Prostate gland (tissue), 2 donors: Measurements from ENCODE around the gene TUBD1. TPM values are rescaled to one million over a fixed set of nuclear protein-coding genes. Genes with fewer than 3 reads are reported as not detected.
A peak's percentile ranks its signal among the peaks of the same experiment; 100 is the strongest.
"Not testable (repeated sequence)": the region's sequence is repeated elsewhere in the genome, so short reads cannot be mapped to it uniquely, and the experiment has no call there.

Source experiments
- DNase-seq: peaks from one replicate; pipeline ENCODE4 v3.0.0-alpha.2; 2019; ENCODE audit warnings: low spot score
- H3K27ac ChIP-seq, 2 donors: fragments of 200-600 bp; sonication (generic); 2 replicates each; pipeline ENCODE4 v1.5.1; 2017 to 2019
- H3K27me3 ChIP-seq: fragments of 200-600 bp; sonication (generic); replicated peaks from 2 replicates; pipeline ENCODE4 v1.5.1; 2019; ENCODE audit not compliant: insufficient read depth
- H3K36me3 ChIP-seq, 2 donors: fragments of 200-600 bp; sonication (generic); 1 replicate in 1 of 2; 2 replicates in 1 of 2; pipeline versions ENCODE4 v1.5.1 to v1.8.1; 2017 to 2019
- H3K4me1 ChIP-seq: fragments of 200-600 bp; sonication (generic); replicated peaks from 2 replicates; pipeline ENCODE4 v1.5.1; 2019
- H3K4me3 ChIP-seq, 2 donors: fragments of 200-600 bp; sonication (generic); 2 replicates each; pipeline ENCODE4 v1.5.1; 2017 to 2019
- H3K9me3 ChIP-seq: fragments of 200-600 bp; sonication (generic); 2 replicates; pipeline ENCODE4 v1.5.1; 2017
- POLR2A ChIP-seq: fragments of 450-650 bp; IDR thresholded peaks from one replicate; pipeline ENCODE4 v1.6.1; 2016; ENCODE audit warnings: antibody characterized with exemption, mild to moderate bottlenecking
- POLR2AphosphoS5 ChIP-seq: sonication (generic); formaldehyde crosslinking; IDR thresholded peaks from one replicate; pipeline ENCODE4 v1.6.1; 2017; ENCODE audit warnings: antibody characterized with exemption
- WGBS: methylation state at CpG from one replicate; pipeline ENCODE4 v1.1.5; 2018; 5-methylcytosine and 5-hydroxymethylcytosine counted together
- intact Hi-C: fragments of 100-400 bp; cut with DNase I; formaldehyde crosslinking; loops from one replicate; pipeline ENCODE4 v1.14.2; 2022
- total RNA-seq, 2 donors: library from RNA; depleted of rRNA; stranded (reverse); fragments of >200 nt; gene quantifications; one replicate each; pipeline ENCODE4 v1.1.0, GENCODE V29; 2016
- TF ChIP-seq, protein P1 (sequence below), 4 experiments: fragments of 200-600 bp in 2 of 4; fragments of 450-650 bp in 2 of 4; sonication (generic) in 2 of 4; IDR thresholded peaks; 1 replicate in 3 of 4; 2 replicates in 1 of 4; pipeline ENCODE4 v1.5.1; 2016 to 2019; ENCODE audit warnings: antibody characterized with exemption in 4 of 4, mild to moderate bottlenecking in 2 of 4, moderate library complexity in 2 of 4

The TUBD1 gene
- total RNA-seq, 2 donors from 2014 or later = 13.3 to 22.5 TPM

- H3K27ac ChIP-seq = peak overlapping the region; percentile 96 to 99
- H3K4me1 ChIP-seq = peaks cover 19% of the 10 kb centered on the region
- H3K36me3 ChIP-seq = no peaks in the 10 kb centered on the region
- DNase-seq = peak; percentile 64
- H3K27me3 ChIP-seq = no peaks in the 10 kb centered on the region
- no peaks in the 10 kb centered on the region for H3K9me3 ChIP-seq
- 86% methylated on average over 13 of the region's 13 CpGs for WGBS
- no peak overlapping the region for H3K4me3 ChIP-seq
- intact Hi-C loops = no loop called here
- no peak for TF ChIP-seq POLR2A
- TF ChIP-seq, protein P1, sequence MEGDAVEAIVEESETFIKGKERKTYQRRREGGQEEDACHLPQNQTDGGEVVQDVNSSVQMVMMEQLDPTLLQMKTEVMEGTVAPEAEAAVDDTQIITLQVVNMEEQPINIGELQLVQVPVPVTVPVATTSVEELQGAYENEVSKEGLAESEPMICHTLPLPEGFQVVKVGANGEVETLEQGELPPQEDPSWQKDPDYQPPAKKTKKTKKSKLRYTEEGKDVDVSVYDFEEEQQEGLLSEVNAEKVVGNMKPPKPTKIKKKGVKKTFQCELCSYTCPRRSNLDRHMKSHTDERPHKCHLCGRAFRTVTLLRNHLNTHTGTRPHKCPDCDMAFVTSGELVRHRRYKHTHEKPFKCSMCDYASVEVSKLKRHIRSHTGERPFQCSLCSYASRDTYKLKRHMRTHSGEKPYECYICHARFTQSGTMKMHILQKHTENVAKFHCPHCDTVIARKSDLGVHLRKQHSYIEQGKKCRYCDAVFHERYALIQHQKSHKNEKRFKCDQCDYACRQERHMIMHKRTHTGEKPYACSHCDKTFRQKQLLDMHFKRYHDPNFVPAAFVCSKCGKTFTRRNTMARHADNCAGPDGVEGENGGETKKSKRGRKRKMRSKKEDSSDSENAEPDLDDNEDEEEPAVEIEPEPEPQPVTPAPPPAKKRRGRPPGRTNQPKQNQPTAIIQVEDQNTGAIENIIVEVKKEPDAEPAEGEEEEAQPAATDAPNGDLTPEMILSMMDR (IDR thresholded peaks at IDR 0.05) = no peak
- TF ChIP-seq POLR2AphosphoS5 = peak; percentile 53
Measured at GRCh38 chr17:59842901-59843652, 49.7 kb downstream of the TUBD1 start.

DNA sequence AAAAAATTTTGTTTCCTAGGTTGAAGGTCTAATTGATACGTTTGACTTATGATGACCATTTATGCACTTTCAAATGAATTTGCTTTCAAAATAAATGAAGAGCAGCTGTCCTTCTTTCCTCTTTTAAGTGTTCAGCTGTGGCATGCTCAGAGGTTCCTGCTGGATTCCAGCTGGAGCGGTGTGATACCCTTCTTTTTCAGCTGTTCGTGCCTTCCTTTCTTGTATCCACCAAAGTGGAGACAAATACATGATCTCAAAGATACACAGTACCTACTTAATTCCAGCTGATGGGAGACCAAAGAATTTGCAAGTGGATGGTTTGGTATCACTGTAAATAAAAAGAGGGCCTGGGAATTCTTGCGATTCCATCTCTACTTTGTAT, 50.9 kb downstream of the TUBD1 start:
- WGBS = 41% methylated on average over 4 of the region's 4 CpGs

DNA sequence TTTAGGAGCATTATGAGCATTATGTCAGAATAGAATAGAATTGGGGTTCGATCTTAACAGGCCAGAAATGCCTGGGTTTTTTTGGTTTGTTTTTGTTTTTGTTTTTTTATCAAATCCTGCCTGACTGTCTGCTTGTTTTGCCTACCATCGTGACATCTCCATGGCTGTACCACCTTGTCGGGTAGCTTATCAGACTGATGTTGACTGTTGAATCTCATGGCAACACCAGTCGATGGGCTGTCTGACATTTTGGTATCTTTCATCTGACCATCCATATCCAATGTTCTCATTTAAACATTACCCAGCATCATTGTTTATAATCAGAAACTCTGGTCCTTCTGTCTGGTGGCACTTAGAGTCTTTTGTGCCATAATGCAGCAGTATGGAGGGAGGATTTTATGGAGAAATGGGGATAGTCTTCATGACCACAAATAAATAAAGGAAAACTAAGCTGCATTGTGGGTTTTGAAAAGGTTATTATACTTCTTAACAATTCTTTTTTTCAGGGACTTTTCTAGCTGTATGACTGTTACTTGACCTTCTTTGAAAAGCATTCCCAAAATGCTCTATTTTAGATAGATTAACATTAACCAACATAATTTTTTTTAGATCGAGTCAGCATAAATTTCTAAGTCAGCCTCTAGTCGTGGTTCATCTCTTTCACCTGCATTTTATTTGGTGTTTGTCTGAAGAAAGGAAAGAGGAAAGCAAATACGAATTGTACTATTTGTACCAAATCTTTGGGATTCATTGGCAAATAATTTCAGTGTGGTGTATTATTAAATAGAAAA, 51.5 kb downstream of the TUBD1 start:
- H3K9me3 ChIP-seq, intact Hi-C loops, H3K36me3 ChIP-seq, H3K27me3 ChIP-seq, DNase-seq: not testable (repeated sequence)
- Histone ChIP-seq H3K27ac (peak overlapping the region; percentile 96 to 99), H3K4me1 (peaks cover 14% of the 10 kb centered on the region), H3K4me3 (peak overlapping the region; percentile 46 to 67)
- TF ChIP-seq, protein P1 (IDR thresholded peaks at IDR 0.05) = peak in 1 of 4 experiments; percentile 4
- TF ChIP-seq POLR2AphosphoS5 = peak; percentile 68
- WGBS = 21% methylated on average over 7 of the region's 7 CpGs

More for the DNA sequence above, 50.9 kb downstream of the TUBD1 start:
- DNase-seq, H3K9me3 ChIP-seq, H3K27me3 ChIP-seq, intact Hi-C loops, H3K36me3 ChIP-seq: not testable (repeated sequence)
- peak overlapping the region in 1 of 2 donors; percentile 67 for H3K4me3 ChIP-seq
- H3K4me1 ChIP-seq = peaks cover 19% of the 10 kb centered on the region
- peak overlapping the region; percentile 96 to 99 for H3K27ac ChIP-seq

GRCh38 chr17:59840329-59841090, 52.2 kb downstream of the TUBD1 start:
- no peaks in the 10 kb centered on the region for H3K9me3 ChIP-seq
- no peaks in the 10 kb centered on the region for H3K36me3 ChIP-seq
- H3K4me1 ChIP-seq = peaks cover 10% of the 10 kb centered on the region
- no peak for DNase-seq
- intact Hi-C loops = no loop called here
- TF ChIP-seq POLR2AphosphoS5 = peak; percentile 60
- TF ChIP-seq POLR2A = no peak
- peak overlapping the region; percentile 96 to 99 for H3K27ac ChIP-seq
- H3K27me3 ChIP-seq = no peaks in the 10 kb centered on the region
- WGBS = 9% methylated on average over 4 of the region's 4 CpGs
- H3K4me3 ChIP-seq = peak overlapping the region; percentile 46 to 67

- H3K36me3 ChIP-seq = no peaks in the 10 kb centered on the region
- peaks cover 2% of the 10 kb centered on the region for H3K4me1 ChIP-seq
- DNase-seq = no peak
- peak overlapping the region; percentile 46 to 67 for H3K4me3 ChIP-seq
- 10% methylated on average over 6 of the region's 6 CpGs for WGBS
- intact Hi-C loops = loop anchor here (5.0 kb wide), 2 partner anchors 87 to 507 kb away; partner anchors contain the start of gene YPEL2
- H3K27me3 ChIP-seq = no peaks in the 10 kb centered on the region
- H3K27ac ChIP-seq = peak overlapping the region; percentile 96 to 99
- H3K9me3 ChIP-seq = no peaks in the 10 kb centered on the region
- TF ChIP-seq POLR2AphosphoS5 (peak; percentile 50), POLR2A (peak; percentile 28)
- TF ChIP-seq, protein P1 (IDR thresholded peaks at IDR 0.05) = peak in 1 of 4 experiments; percentile 8
Measured at GRCh38 chr17:59839651-59840328, 53.0 kb downstream of the TUBD1 start.
